Stimulated activated naive CD8-positive, alpha-beta T cell treated with anti-CD3 and anti-CD28 coated beads, Interleukin-15, Interleukin-2, amounts not matched to agents 100 U/mL and 50 U/mL, for 24 hours (primary cell): ENCODE data around the gene B9D1.

Experiments used
- ATAC-seq: fragments of 150-1000 bp; cut with Tn5 transposase; one replicate; pipeline ENCODE4 v1.10.0; 2021
- DNase-seq: peaks from one replicate; pipeline ENCODE4 v3.0.0; 2021

B9D1 gene

GRCh38 chr17:19337712-19338023 lies 24.9 kb downstream of the B9D1 start:
- ATAC-seq = no peak
- DNase-seq = no peak

DNA sequence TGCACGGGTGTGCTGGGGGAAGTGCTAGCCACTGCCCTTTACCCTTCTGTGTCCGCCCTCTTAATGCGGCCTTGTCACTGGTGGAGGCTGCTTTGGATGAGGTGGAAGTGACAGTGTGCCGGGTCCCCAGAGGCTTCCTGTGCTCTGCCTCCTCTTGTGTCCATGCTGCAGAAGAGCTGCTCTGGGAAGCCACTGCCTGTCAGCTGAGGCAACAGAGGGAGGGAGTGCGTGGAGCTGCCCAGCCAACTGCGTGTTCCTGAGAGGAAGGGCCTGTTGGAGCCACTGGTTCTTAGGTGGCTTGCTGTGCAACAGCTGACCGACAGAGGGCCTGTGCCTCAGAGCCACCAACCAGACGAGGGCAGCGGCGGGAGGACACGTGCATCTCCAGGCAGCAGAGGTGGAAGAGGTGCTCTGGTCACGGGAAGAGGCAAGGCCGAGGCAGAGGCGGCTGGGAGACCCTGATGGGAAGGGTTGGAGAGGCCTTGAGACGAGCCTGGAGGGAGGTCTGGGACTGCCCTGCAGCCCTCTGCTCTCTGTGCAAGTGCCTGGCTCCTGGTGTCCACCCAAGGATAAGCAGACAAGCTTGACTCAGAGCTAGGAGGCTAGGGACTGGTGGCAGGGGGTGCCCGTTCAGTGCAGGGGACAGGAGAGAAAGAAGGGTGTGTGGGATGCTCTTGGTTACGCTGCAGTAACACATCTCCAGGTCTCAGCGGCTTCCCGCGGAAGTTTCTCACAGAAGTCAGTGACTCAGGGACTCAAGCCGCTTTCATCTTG lies 25.4 kb downstream of the B9D1 start:
- DNase-seq (no peak), ATAC-seq (no peak)

DNA sequence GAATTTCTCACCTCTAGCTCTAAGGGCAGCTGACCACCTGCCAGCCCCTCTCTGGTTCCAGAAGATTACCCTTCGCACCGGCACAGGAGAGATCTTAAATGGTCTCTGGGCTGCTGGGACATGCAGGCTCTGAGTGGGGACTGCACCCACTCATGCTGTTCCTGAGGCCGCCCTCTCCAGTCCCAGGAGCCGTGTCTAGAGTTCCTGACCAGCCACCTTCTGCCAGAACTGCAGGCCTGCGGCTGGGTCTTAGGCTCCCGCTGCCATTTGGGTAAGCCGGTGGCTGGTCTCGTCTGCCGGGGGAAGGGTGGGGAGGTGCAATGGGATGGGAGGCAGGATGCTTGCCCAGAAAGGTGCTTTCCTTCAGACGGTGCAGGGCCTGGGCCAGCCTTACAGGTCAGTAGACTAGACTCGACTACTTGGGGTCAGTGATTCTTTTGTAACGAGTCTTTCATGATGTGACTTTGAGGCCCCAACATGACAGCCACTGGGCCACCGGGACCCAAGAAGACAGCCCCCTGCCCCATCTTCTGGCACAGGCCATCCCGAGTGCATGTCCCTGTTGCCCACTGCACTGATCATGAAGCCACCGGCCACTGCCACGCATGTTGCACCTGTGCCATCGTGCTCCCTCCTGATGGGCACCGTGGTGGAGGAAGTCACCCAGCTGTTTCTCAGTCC lies 26.4 kb downstream of the B9D1 start:
- ATAC-seq (no peak), DNase-seq (no peak)

GRCh38 chr17:19334331-19334730 lies 28.2 kb downstream of the B9D1 start:
- DNase-seq = no peak
- ATAC-seq = no peak

DNA sequence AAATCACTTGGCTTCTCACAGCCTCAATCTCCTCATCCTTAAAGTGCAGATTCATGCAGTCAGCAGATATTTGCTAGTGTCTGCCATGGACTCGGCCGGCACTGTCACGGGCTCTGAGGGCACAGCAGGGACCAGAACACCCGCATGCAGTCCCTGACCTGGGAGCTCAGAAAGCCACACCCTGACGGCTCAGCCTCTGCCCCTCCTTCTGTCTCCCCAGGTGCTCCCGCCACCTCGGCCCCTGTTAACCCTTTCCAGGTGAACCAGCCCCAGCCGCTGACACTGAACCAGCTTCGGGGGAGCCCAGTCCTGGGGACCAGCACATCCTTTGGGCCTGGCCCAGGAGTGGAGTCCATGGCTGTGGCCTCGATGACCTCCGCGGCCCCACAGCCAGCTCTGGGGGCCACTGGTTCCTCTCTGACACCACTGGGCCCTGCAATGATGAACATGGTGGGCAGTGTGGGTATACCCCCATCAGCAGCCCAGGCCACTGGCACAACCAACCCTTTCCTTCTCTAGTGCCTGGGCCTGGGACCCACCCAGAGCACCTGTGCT lies 28.7 kb downstream of the B9D1 start:
- no peak for DNase-seq

DNA sequence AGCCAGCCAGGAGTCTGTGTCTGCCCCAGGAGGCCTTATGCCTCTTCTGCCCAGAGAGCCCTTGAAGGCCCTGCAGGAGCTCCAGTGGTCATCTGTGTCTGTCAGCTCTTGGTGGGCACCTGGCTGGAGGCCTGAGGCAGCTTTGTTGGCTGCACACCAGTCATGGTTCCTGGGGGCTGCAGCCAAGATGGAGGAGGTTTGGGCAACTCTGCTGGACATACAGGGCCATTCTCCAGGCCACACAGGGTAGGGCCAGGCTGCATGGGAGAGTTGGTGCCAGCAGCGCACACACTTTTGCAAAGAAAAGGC lies 29.4 kb downstream of the B9D1 start:
- DNase-seq = no peak

More for the DNA sequence above, 28.7 kb downstream of the B9D1 start:
- no peak for ATAC-seq

DNA sequence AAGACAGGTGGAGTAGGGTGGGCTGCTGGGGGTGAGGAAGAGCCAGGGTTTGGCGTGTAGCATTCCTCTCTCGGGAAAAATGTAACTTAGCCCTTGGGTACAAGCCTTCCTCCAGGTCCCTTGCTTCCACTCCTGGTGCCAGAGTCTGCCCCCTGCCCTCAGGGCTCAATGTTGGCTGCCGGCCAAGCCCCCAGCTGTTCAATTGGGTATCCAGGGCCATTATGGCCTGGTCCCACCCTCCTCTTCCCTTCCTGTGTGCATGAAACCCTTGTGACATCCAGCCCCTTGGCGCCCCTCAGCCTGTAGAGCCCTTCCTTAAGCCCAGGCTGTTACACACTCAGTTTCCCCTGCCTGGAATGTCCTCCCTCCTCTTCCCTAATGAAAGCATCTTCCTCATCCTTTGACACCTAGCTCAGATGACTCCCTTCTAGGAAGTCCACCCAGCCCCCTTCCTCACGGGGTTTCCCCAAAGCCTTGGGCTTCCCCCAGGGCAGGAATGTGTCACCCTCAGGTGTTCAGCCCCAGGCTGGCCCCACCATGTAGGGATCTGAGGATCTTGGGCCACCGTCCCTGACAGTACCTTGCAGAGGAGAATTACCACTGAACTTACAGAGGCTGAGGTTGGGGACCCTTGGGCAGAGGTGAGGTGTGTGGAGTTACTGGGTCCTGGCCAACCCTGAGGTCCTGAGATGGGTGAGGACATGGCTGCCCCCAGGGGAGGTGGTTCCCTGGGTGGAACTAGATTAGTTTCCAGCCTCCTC lies 30.0 kb downstream of the B9D1 start:
- DNase-seq = peak; percentile 24
- peak; percentile 16 for ATAC-seq

More for the DNA sequence above, 29.4 kb downstream of the B9D1 start:
- ATAC-seq = no peak

DNA sequence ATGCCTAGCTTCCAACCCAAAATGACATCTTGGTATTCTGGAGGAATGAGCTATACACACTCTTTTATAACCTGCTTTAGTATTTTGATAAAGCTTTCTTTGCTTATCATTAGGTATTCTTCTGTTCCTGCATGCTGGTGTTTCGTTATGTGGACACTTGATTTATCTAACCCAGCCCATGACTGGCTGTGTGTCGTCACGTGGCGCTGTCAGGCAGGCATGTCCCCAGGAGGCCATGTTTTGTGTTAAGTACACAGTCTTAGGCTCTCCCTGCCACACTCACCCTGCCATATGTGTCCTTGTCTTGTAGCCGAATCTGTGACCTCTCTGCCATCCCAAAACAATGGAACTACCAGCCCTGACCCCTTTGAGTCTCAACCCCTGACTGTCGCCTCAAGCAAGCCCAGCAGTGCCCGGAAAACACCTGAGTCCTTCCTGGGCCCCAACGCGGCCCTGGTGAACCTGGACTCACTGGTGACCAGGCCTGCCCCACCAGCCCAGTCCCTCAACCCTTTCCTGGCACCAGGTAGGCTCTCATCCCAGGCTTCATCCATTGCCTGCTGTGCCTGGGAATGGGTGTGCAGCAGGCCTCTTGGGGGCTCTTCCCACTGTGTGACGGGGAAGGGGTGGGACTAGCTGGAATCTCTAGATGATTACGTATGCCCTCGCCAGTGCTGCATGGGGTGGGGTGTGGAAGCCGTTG lies 30.8 kb downstream of the B9D1 start:
- no peak for ATAC-seq
- no peak for DNase-seq

DNA sequence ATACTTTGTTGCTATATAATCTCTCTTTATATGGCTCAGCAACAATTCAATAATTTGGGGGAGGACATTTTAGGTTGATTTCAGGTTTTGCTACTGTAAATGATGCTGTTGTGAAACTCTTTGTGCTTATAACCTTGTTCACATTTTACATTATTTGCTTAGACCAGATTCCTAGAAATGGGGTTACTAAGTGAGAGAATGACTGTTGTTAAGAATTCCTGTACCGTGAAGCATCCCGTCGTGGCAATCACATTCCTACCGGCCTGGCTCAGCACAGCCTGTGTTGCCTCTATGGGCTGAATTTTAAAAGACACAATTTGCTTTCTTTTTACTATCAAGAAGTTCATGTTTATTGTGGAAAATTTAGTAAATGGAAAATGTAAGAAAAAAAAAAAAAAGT lies 31.4 kb downstream of the B9D1 start:
- DNase-seq (no peak), ATAC-seq (no peak)

- ATAC-seq = no peak
Measured at GRCh38 chr17:19330271-19330670, 32.3 kb downstream of the B9D1 start.

GRCh38 chr17:19329839-19330238 lies 32.7 kb downstream of the B9D1 start:
- no peak for DNase-seq
- no peak for ATAC-seq

More at GRCh38 chr17:19330271-19330670, 32.3 kb downstream of the B9D1 start:
- no peak for DNase-seq

GRCh38 chr17:19329136-19329535 lies 33.4 kb downstream of the B9D1 start:
- ATAC-seq (no peak), DNase-seq (no peak)

- DNase-seq (no peak), ATAC-seq (no peak)
Measured at GRCh38 chr17:19328441-19329061, 34.0 kb downstream of the B9D1 start.

GRCh38 chr17:19327031-19327783 lies 35.3 kb downstream of the B9D1 start:
- DNase-seq (no peak), ATAC-seq (no peak)

GRCh38 chr17:19325542-19325941 lies 37.0 kb downstream of the B9D1 start:
- no peak for ATAC-seq
- no peak for DNase-seq

DNA sequence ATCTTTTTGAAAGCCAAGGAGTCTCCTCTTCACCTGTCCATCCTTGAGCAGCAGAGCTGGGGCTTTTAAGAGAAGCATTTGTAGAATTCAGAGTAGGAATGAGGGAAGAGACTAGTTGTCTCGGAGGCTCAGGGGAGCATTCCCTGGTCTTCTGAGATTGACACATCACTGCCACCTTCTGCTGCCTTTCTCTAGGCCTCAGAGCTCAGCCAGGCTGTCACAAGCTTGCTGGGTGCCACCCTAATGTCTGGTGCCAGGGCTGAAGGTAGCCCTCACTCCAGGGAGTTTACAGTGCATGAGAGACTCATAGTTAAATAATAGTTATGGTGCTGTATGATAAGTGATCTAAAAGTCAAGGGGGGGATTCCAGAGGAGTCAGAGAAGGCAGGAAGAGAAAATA lies 39.7 kb downstream of the B9D1 start:
- ATAC-seq (no peak), DNase-seq (no peak)

DNA sequence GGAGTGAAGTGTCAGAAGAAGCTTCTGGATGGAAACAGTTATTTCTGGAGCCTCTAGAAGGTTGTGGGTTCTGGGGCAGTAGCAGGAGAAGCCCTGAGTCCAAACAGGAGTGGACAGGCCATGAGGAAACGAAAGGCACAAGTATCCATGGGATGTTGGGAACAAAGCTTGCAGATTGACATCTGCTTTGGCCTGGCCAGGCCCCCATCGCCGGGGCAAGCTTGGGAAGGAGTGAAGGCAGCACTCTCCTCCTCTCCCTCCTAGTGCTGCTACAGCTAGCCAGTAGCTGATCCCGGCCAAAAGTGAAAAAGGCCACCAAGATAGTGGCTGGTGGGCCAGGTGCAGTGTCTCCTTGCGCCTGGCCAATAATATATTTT lies 40.4 kb downstream of the B9D1 start:
- ATAC-seq (no peak), DNase-seq (no peak)

- ATAC-seq = no peak
- no peak for DNase-seq
Measured at GRCh38 chr17:19321481-19322128, 40.9 kb downstream of the B9D1 start.

DNA sequence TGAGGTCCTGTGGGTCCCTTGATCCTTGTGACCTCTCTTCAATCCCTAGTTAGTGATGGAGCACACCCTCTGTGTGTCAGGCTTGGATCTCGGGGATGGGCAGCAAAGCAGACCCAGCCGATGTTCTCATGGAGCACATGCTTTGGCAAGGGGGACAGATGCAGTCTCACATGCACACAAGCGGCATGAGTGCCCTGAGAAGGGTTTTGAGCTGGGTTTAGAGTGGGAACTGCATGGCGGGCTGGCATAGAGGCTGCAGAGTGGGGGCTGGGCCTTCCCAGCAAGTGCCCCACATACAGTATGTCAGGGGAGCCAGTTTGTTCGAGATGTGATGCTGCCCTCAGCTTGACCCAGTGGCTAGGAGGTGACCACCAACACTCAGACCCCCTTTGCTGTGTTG lies 41.6 kb downstream of the B9D1 start:
- ATAC-seq (no peak), DNase-seq (no peak)

DNA sequence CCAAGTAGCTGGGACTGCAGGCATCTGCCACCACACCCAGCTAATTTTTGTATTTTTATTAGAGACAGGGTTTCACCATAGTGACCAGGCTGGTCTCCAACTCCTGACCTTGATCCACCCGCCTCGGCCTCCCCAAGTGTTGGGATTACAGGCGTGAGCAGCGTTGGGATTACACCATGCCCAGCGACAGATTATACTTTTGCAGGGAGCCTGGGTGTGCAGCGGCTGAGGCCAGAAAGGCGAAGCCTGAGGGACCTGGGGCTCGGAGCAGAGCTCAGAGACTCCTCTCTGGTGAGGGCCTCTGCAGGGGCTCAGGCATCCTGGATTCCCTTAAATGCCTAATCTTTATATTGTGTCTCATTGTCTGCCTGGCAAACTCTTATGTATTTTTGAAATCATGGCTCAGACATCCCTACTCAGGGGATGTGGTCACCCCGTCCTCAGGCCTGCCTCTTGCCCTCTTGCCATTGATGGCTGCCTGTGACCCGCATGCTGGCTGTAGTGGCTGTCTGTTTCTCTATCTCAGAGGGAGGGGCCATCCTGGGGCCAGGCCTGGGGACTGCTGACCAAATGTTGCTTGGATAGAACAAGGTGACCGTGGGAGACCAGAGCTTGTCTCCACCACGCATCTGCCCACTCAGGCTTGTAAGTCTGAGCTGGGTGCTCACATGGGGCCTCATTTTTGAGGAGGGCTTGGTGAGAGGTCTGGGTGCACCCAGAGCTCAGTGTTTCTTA lies 42.6 kb downstream of the B9D1 start:
- ATAC-seq = no peak
- DNase-seq = no peak
